Heart right ventricle (tissue), 16 donors: ENCODE data around the gene C16orf46. TPM values are rescaled to one million over a fixed set of nuclear protein-coding genes. Genes with fewer than 3 reads are reported as not detected.

Source experiments
- ATAC-seq, 8 donors: fragments of 200-7000 bp; cut with Tn5 transposase; one replicate each; pipeline ENCODE4 v1.9.1; 2020; ENCODE audit warnings: mild to moderate bottlenecking in 8 of 8, moderate library complexity in 8 of 8, moderate number of reproducible peaks in 1 of 8
- DNase-seq, 2 donors: peaks; one replicate each; pipeline ENCODE4 v3.0.0-alpha.2; 2020
- H3K27ac ChIP-seq, 10 donors: fragments of 200-600 bp; sonication (generic) in 2 of 10; one replicate each; pipeline versions ENCODE4 v1.5.0 to v1.8.0; 2020 to 2022; ENCODE audit warnings: mild to moderate bottlenecking in 3 of 10
- H3K27me3 ChIP-seq, 7 donors: fragments of 200-600 bp; one replicate each; pipeline ENCODE4 v1.8.0; 2021 to 2022; ENCODE audit warnings: mild to moderate bottlenecking in 2 of 7
- H3K36me3 ChIP-seq, 9 donors: fragments of 200-600 bp; sonication (generic) in 1 of 9; one replicate each; pipeline versions ENCODE4 v1.5.0 to v1.8.0; 2020 to 2022; ENCODE audit warnings: mild to moderate bottlenecking in 2 of 9
- H3K4me1 ChIP-seq, 9 donors: fragments of 200-600 bp; sonication (generic) in 1 of 9; one replicate each; pipeline versions ENCODE4 v1.5.0 to v1.8.0; 2020 to 2022; ENCODE audit warnings: mild to moderate bottlenecking in 4 of 9
- H3K4me3 ChIP-seq, 10 donors: fragments of 200-600 bp; sonication (generic) in 2 of 10; one replicate each; pipeline versions ENCODE4 v1.5.0 to v1.8.0; 2020 to 2022; ENCODE audit warnings: mild to moderate bottlenecking in 7 of 10, moderate library complexity in 2 of 10
- H3K9me3 ChIP-seq, 11 donors: fragments of 200-600 bp in 10 of 11; sonication (generic) in 2 of 11; one replicate each; pipeline versions ENCODE4 v1.5.0 to v1.8.0; 2013 to 2022; ENCODE audit warnings: mild to moderate bottlenecking in 2 of 11, control low read depth in 1 of 11, moderate library complexity in 1 of 11
- WGBS, 2 donors: extraction: QIAGEN DNeasy Blood & Tissue Kit; methylation state at CpG; one replicate each; pipeline ENCODE4 v1.1.7; 2013; ENCODE audit warnings: inconsistent platforms in 1 of 2; 5-methylcytosine and 5-hydroxymethylcytosine counted together
- intact Hi-C, 10 donors: fragments of 100-400 bp; cut with DNase I; formaldehyde crosslinking; loops; one replicate each; pipeline versions ENCODE4 v1.11.1 to v1.14.2; 2022
- polyA plus RNA-seq, 2 donors: library from polyadenylated mRNA; stranded (reverse); fragments of 200-250 nt; gene quantifications; one replicate each; pipeline ENCODE4 v1.2.3, GENCODE V29; 2013
- total RNA-seq, 10 donors: library from RNA; stranded (reverse); fragmentation: NEBNext Ultra II Directional in 3 of 10; extraction: Animal tissue kit (Norgen Biotek cat#: 25700) in 3 of 10; gene quantifications; one replicate each; pipeline versions ENCODE4 v1.2.1 to v1.2.4, GENCODE V29; 2021 to 2023
- TF ChIP-seq, protein P1 (sequence below), 9 donors: fragments of 200-600 bp; sonication (generic) in 2 of 9; IDR thresholded peaks; one replicate each; pipeline versions ENCODE4 v1.5.0 to v1.8.0; 2021 to 2022; ENCODE audit warnings: antibody characterized with exemption in 9 of 9, mild to moderate bottlenecking in 5 of 9, moderate library complexity in 1 of 9
- donor health status: Arrhythmogenic right ventricular cardiomyopathy.
- donor health status: ischemic (EF 13 %, LVEDD 7.1; RV severe dilation, severe dysfunction).
- donor health status: healthy with polysubstance abuse.
- donor health status: DM: no; HTN: yes; CAD: no.
- donor health status: DM: no; HTN: no; CAD: no.
- donor health status: ischemic (EF 25% LVEDD 6.9; RV normal size, moderate dysfunction).
- donor health status: ischemic (EF 25% LVEDD 5.7; RV mildly dilated, moderate dysfunction).
- donor health status: healthy.
- donor health status: DM: yes; HTN: yes; CAD: no.
- donor health status: Ischemic cardiomyopathy.
- donor health status: ischemic (EF 35%, LVEDD 5.7; RV mildly dilated, moderate dysfunction).
- donor health status: nonischemic (EF 11% LVEDD 7.7; RV severe dilation, severe dysfunction).
- donor health status: DM: yes; HTN: yes; CAD: no.
- donor health status: PGD.
- donor health status: ischemic (EF 29% LVEDD 5.4; RV normal size, mild dysfunction).
- donor health status: nonischemic (EF 23%, LVEDD 6.1; RV moderate dilation, normal function).

Gene C16orf46
- total and polyA plus RNA-seq, 12 donors: 0.19 to 2.0 (median 0.57) TPM; not detected in 3

DNA sequence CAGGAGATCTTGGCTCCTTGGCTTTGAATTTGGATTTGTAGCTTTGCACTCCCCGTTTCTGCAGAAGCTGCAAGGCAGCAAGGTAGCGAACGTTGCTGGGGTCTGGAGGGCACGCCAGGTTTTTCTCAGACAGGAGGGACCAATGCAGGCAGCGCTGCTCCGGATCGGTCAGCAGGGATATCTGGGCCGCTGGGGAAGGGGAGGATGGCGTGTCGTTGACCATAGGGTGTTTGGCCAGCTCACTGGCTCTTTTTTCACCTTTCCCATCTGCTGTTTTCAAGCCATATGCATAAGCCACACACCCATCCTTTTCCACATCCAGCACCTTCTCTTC lies 15.8 kb downstream of the C16orf46 start:
- H3K27ac ChIP-seq: no peak overlapping the region
- no peak overlapping the region for H3K4me3 ChIP-seq
- 86 to 90% methylated on average over 10 of the region's 10 CpGs for WGBS, 2 donors
- intact Hi-C loops: no loop called here
- TF ChIP-seq, protein P1, sequence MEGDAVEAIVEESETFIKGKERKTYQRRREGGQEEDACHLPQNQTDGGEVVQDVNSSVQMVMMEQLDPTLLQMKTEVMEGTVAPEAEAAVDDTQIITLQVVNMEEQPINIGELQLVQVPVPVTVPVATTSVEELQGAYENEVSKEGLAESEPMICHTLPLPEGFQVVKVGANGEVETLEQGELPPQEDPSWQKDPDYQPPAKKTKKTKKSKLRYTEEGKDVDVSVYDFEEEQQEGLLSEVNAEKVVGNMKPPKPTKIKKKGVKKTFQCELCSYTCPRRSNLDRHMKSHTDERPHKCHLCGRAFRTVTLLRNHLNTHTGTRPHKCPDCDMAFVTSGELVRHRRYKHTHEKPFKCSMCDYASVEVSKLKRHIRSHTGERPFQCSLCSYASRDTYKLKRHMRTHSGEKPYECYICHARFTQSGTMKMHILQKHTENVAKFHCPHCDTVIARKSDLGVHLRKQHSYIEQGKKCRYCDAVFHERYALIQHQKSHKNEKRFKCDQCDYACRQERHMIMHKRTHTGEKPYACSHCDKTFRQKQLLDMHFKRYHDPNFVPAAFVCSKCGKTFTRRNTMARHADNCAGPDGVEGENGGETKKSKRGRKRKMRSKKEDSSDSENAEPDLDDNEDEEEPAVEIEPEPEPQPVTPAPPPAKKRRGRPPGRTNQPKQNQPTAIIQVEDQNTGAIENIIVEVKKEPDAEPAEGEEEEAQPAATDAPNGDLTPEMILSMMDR (IDR thresholded peaks at IDR 0.05): no peak
- H3K4me1 ChIP-seq: peaks cover 0 to 5% (median 0%) of the 10 kb centered on the region in 9 donors
- no peaks in the 10 kb centered on the region for H3K9me3 ChIP-seq
- no peaks in the 10 kb centered on the region for H3K36me3 ChIP-seq
- DNase-seq (no peak), ATAC-seq (no peak)
- H3K27me3 ChIP-seq: no peaks in the 10 kb centered on the region

DNA sequence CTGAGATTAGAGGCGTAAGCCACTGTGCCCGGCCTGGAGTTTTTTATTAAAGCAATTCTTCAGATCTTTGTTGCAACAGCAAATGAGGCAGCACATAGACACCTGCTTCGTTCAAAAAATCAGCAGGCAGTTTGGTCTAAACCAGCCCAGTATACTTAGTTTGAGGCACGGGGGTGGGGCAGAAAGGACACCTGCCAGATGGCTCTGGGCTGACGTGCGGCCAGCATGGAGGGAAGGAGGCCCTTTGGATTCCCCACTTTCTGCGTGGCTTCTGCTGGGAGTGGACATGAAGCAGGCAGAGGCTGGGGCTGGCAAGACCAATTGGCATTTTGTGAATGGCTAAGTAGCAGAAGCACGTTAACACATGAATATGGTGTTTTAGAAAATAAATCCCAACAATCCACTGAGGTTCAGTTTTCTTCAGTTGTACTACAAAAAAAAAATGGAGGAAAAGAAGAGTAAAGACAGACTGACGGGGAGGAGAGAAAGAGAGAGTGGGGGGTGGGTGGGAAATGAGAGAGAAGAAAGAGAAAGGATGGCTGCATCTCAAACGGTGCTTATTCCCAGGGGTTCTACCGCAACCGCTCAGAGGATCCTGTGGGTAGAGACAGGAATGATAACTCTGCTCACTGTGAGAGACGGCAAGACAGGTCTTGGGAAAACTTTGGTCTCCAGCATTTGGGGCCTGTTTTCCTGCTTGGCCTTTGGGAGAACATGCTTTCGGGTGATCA lies 16.3 kb downstream of the C16orf46 start:
- DNase-seq (no peak), ATAC-seq (no peak)
- Histone ChIP-seq H3K27me3 (no peaks in the 10 kb centered on the region), H3K4me1 (peaks cover 0 to 5% (median 0%) of the 10 kb centered on the region in 9 donors), H3K4me3 (no peak overlapping the region), H3K27ac (no peak overlapping the region), H3K36me3 (no peaks in the 10 kb centered on the region), H3K9me3 (no peaks in the 10 kb centered on the region)
- intact Hi-C loops: no loop called here
- WGBS, 2 donors: 85 to 88% methylated on average over 14 of the region's 14 CpGs
- TF ChIP-seq, protein P1 (IDR thresholded peaks at IDR 0.05): no peak

DNA sequence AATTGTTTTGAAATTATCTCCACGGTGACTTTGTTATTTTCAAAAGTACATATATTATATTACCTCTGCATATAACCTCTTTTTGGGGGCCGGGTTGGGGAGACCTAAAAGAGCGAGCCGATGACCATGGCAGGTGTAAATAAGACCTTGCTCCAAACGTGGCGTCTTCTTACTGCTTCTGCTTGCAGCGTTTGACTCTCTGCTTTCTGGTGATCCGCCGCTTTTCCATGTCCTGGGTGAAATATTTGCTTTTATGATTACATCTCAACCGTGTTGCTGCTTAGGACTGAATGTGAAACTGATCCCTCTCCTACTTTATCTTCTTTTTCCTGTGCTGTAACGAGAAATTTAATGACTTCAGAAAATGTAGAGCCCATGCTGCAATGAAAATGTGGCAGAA lies 23.3 kb downstream of the C16orf46 start:
- H3K9me3 ChIP-seq: peaks cover 0 to 22% (median 7%) of the 10 kb centered on the region in 11 donors

DNA sequence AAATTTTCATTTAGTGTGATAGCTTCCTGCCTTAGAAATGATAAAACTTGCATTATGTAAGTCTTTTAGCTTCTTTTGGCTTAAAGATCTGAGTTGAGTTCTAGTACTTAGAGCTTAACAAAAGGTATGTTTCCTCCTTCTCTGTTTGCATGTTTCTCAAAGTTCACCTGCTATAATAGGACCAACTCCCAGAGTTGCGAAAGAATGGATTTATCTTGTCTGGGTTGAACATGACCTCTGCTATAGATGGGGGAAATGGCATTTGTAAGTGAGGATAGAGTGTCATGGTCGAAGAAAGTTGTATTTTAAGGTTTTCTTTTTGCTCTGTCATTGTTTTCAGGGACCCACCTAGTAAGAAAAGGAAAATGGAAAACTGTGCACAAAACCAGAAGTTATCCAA lies 34.2 kb downstream of the C16orf46 start:
- DNase-seq (no peak), ATAC-seq (no peak)
- intact Hi-C loops: no loop called here
- Histone ChIP-seq H3K27me3 (no peaks in the 10 kb centered on the region), H3K36me3 (peaks cover 6 to 81% (median 35%) of the 10 kb centered on the region in 9 donors), H3K9me3 (peaks cover 0 to 1% (median 0%) of the 10 kb centered on the region in 11 donors), H3K4me1 (peaks cover 0 to 24% (median 10%) of the 10 kb centered on the region in 9 donors), H3K4me3 (no peak overlapping the region), H3K27ac (no peak overlapping the region)
- TF ChIP-seq, protein P1 (IDR thresholded peaks at IDR 0.05): no peak
- 97 to 99% methylated on average over 2 of the region's 2 CpGs for WGBS, 2 donors

More for the DNA sequence above, 23.3 kb downstream of the C16orf46 start:
- H3K27me3 ChIP-seq: no peaks in the 10 kb centered on the region
- no peaks in the 10 kb centered on the region for H3K36me3 ChIP-seq
- no peaks in the 10 kb centered on the region for H3K4me1 ChIP-seq
- intact Hi-C loops: no loop called here
- ATAC-seq: no peak
- TF ChIP-seq, protein P1 (IDR thresholded peaks at IDR 0.05): no peak
- no peak overlapping the region for H3K27ac ChIP-seq
- 85 to 86% methylated on average over 11 of the region's 11 CpGs for WGBS, 2 donors
- no peak overlapping the region for H3K4me3 ChIP-seq
- no peak for DNase-seq
